Measurements from ENCODE around the gene SERINC3.

GRCh38 chr20:44523746-44524145 is 1.9 kb upstream of the SERINC3 start:
- TF ChIP-seq USF2 (IDR thresholded peaks at IDR 0.05; ENCODE audit: low read length) = no peak
- TF ChIP-seq EP300 (IDR thresholded peaks at IDR 0.05; ENCODE audit: borderline replicate concordance in 1 of 2, low read depth in 2 of 2, low read length in 2 of 2) = no peak
- no peak for TF ChIP-seq JUN (IDR thresholded peaks at IDR 0.05; ENCODE audit: low read depth, low read length)
- TF ChIP-seq RXRA (IDR thresholded peaks at IDR 0.05; ENCODE audit: insufficient read depth, low read depth, low read length) = no peak
- no peak for TF ChIP-seq CTCF (IDR thresholded peaks at IDR 0.05; ENCODE audit: control extremely low read depth in 1 of 3, insufficient read depth in 1 of 3, low read depth in 1 of 3, low read length in 3 of 3)
- TF ChIP-seq RAD21 (IDR thresholded peaks at IDR 0.05 in 1 of 2, conservative IDR thresholded peaks at IDR 0.05 in 1 of 2; ENCODE audit: low read depth in 2 of 2, low read length in 2 of 2) = no peak
- TF ChIP-seq CEBPB (IDR thresholded peaks at IDR 0.05; ENCODE audit: low read depth, low read length) = no peak
- TF ChIP-seq POLR2AphosphoS5 (IDR thresholded peaks at IDR 0.05; ENCODE audit: low read depth, low read length) = no peak
- TF ChIP-seq SIN3A (conservative IDR thresholded peaks at IDR 0.05 in 1 of 2, IDR thresholded peaks at IDR 0.05 in 1 of 2; ENCODE audit: low read depth in 1 of 2, low read length in 2 of 2) = no peak
- TF ChIP-seq SRF (IDR thresholded peaks at IDR 0.05; ENCODE audit: low read depth, low read length) = no peak
- TF ChIP-seq KDM1A (IDR thresholded peaks at IDR 0.05; ENCODE audit: borderline replicate concordance, low read length) = no peak
- TF ChIP-seq BRCA1 (IDR thresholded peaks at IDR 0.05; ENCODE audit: low read depth, low read length) = no peak
- TF ChIP-seq POLR2A (IDR thresholded peaks at IDR 0.05; ENCODE audit: control extremely low read depth in 1 of 2, low read depth in 2 of 2, low read length in 2 of 2) = no peak
- no peak for TF ChIP-seq ATF3 (IDR thresholded peaks at IDR 0.05; ENCODE audit: insufficient read depth, low read depth, low read length)
